Hepatocyte (in vitro differentiated cells): ENCODE results near the gene RNF217. TPM values are rescaled to one million over a fixed set of nuclear protein-coding genes. Genes with fewer than 3 reads are reported as not detected.

ENCODE experiments used
- DNase-seq: peaks from one replicate; pipeline ENCODE4 v3.0.0-alpha.2; 2016; ENCODE audit warnings: low spot score
- H2AFZ ChIP-seq: fragments of 200-600 bp; sonication (generic); 2 replicates; pipeline ENCODE4 v1.6.0; 2016; ENCODE audit warnings: antibody characterized with exemption, mild to moderate bottlenecking
- H3K27ac ChIP-seq: fragments of 200-600 bp; sonication (generic); 2 replicates; pipeline ENCODE4 v1.5.1; 2016; ENCODE audit warnings: mild to moderate bottlenecking
- H3K27me3 ChIP-seq: fragments of 200-600 bp; sonication (generic); 2 replicates; pipeline ENCODE4 v1.6.1; 2016
- H3K36me3 ChIP-seq: fragments of 200-600 bp; sonication (generic); replicated peaks from 2 replicates; pipeline ENCODE4 v1.5.1; 2016; ENCODE audit warnings: low read depth; ENCODE audit not compliant: insufficient read depth
- H3K4me1 ChIP-seq: fragments of 200-600 bp; sonication (generic); 2 replicates; pipeline ENCODE4 v1.5.1; 2016; ENCODE audit warnings: mild to moderate bottlenecking, moderate library complexity; ENCODE audit not compliant: insufficient read depth
- H3K4me2 ChIP-seq: fragments of 200-600 bp; sonication (generic); 2 replicates; pipeline ENCODE4 v1.6.0; 2016
- H3K4me3 ChIP-seq: fragments of 200-600 bp; sonication (generic); 2 replicates; pipeline ENCODE4 v1.5.1; 2016; ENCODE audit warnings: mild to moderate bottlenecking
- H3K79me2 ChIP-seq: fragments of 200-600 bp; sonication (generic); 2 replicates; pipeline ENCODE4 v1.6.0; 2017; ENCODE audit warnings: mild to moderate bottlenecking
- H3K9me2 ChIP-seq: fragments of 200-600 bp; sonication (generic); replicated peaks from 2 replicates; pipeline ENCODE4 v1.6.0; 2017; ENCODE audit warnings: mild to moderate bottlenecking; ENCODE audit not compliant: insufficient read depth
- H3K9me3 ChIP-seq: fragments of 200-600 bp; sonication (generic); 2 replicates; pipeline ENCODE4 v1.5.1; 2016; ENCODE audit warnings: low read depth, mild to moderate bottlenecking
- H4K20me1 ChIP-seq: fragments of 200-600 bp; sonication (generic); 2 replicates; pipeline ENCODE4 v1.6.0; 2016; ENCODE audit warnings: mild to moderate bottlenecking; ENCODE audit not compliant: insufficient read depth, poor library complexity, severe bottlenecking
- EZH2 ChIP-seq: fragments of 200-600 bp; sonication (generic); IDR thresholded peaks from 2 replicates; pipeline ENCODE4 v1.6.1; 2016; ENCODE audit warnings: antibody characterized with exemption, mild to moderate bottlenecking, borderline replicate concordance
- EZH2phosphoT487 ChIP-seq: fragments of 200-600 bp; sonication (generic); IDR thresholded peaks from one replicate; pipeline ENCODE4 v1.6.1; 2018; ENCODE audit warnings: antibody characterized with exemption, mild to moderate bottlenecking, low read depth, moderate library complexity; ENCODE audit not compliant: unreplicated experiment, severe bottlenecking
- WGBS: methylation state at CpG from one replicate; pipeline ENCODE4 v1.1.6; 2016; ENCODE audit warnings: low lambda C conversion rate; ENCODE audit errors: missing lambda C conversion rate; 5-methylcytosine and 5-hydroxymethylcytosine counted together
- polyA plus RNA-seq: library from polyadenylated mRNA; unstranded; fragments of >200 nt; fragmentation: Nextera tagmentation; extraction: Ambion mirVana; gene quantifications from 2 replicates; pipeline ENCODE4 v1.2.1, GENCODE V29; 2016
- total RNA-seq: library from RNA; depleted of rRNA; stranded (reverse); fragments of >200 nt; gene quantifications from 2 replicates; pipeline ENCODE4 v1.2.3, GENCODE V29; 2014
- TF ChIP-seq, protein P1 (sequence below): fragments of 200-600 bp; sonication (generic); IDR thresholded peaks from 2 replicates; pipeline ENCODE4 v1.5.1; 2016; ENCODE audit warnings: antibody characterized with exemption, mild to moderate bottlenecking; ENCODE audit not compliant: poor library complexity

RNF217 gene
- total and polyA plus RNA-seq, 2 experiments from 2014 or later, result 8.8 to 18.4 TPM

DNA sequence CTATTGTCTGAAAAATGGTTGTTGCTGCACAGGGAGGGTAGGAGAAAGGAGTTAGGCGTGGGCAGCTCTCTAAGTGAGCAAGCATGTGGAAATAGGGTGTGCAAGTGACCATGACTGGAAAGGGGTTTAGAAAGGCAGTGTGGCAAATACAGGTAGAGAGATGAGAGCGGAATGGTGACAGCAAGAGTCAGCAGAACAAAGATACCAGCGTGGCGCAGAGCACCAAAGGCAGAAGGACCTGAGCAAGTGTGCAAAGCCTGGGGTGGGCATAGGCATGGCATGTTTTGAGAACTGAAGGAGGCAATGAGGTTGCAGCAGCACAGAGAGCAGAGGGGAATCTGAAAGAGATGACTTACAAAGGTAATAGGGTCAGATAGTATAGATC lies 17.0 kb downstream of the RNF217 start:
- Histone ChIP-seq H3K27ac (no peak overlapping the region), H3K27me3 (no peaks in the 10 kb centered on the region), H2AFZ (no peak overlapping the region), H3K4me3 (no peak overlapping the region), H4K20me1 (no peaks in the 10 kb centered on the region), H3K79me2 (peaks cover 67% of the 10 kb centered on the region), H3K4me2 (no peak overlapping the region), H3K9me2 (no peaks in the 10 kb centered on the region), H3K4me1 (peaks cover 11% of the 10 kb centered on the region), H3K9me3 (no peaks in the 10 kb centered on the region), H3K36me3 (no peaks in the 10 kb centered on the region)
- no peak for DNase-seq
- WGBS, result 95% methylated on average over 4 of the region's 4 CpGs
- TF ChIP-seq EZH2phosphoT487 (no peak), EZH2 (no peak)
- TF ChIP-seq, protein P1, sequence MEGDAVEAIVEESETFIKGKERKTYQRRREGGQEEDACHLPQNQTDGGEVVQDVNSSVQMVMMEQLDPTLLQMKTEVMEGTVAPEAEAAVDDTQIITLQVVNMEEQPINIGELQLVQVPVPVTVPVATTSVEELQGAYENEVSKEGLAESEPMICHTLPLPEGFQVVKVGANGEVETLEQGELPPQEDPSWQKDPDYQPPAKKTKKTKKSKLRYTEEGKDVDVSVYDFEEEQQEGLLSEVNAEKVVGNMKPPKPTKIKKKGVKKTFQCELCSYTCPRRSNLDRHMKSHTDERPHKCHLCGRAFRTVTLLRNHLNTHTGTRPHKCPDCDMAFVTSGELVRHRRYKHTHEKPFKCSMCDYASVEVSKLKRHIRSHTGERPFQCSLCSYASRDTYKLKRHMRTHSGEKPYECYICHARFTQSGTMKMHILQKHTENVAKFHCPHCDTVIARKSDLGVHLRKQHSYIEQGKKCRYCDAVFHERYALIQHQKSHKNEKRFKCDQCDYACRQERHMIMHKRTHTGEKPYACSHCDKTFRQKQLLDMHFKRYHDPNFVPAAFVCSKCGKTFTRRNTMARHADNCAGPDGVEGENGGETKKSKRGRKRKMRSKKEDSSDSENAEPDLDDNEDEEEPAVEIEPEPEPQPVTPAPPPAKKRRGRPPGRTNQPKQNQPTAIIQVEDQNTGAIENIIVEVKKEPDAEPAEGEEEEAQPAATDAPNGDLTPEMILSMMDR, result no peak

DNA sequence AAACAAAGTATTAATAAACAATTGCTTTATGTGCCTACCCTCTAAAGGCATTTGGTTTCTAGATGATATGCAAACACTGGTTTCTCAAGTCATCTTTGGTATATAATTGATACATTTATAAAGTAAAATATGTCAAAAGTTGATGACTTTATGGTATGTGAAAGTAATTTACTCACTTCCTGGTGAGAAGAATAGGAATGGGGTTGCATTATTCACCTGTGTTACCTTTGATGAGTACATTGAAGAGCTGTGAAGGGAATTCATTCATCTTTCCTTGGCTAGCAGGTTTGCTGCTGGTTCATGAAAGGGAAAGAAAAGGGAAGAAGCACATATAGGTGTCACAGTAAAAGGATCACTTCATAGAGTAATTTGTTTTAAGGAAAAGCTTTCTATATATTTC lies 20.4 kb downstream of the RNF217 start:
- TF ChIP-seq, protein P1, result no peak
- TF ChIP-seq EZH2 (no peak), EZH2phosphoT487 (no peak)
- no peak for DNase-seq
- Histone ChIP-seq H3K36me3 (no peaks in the 10 kb centered on the region), H3K79me2 (peaks cover 55% of the 10 kb centered on the region), H3K27ac (no peak overlapping the region), H3K4me3 (no peak overlapping the region), H2AFZ (no peak overlapping the region), H3K4me2 (no peak overlapping the region), H3K9me3 (no peaks in the 10 kb centered on the region), H3K27me3 (no peaks in the 10 kb centered on the region), H3K9me2 (no peaks in the 10 kb centered on the region), H4K20me1 (no peaks in the 10 kb centered on the region), H3K4me1 (peaks cover 6% of the 10 kb centered on the region)

DNA sequence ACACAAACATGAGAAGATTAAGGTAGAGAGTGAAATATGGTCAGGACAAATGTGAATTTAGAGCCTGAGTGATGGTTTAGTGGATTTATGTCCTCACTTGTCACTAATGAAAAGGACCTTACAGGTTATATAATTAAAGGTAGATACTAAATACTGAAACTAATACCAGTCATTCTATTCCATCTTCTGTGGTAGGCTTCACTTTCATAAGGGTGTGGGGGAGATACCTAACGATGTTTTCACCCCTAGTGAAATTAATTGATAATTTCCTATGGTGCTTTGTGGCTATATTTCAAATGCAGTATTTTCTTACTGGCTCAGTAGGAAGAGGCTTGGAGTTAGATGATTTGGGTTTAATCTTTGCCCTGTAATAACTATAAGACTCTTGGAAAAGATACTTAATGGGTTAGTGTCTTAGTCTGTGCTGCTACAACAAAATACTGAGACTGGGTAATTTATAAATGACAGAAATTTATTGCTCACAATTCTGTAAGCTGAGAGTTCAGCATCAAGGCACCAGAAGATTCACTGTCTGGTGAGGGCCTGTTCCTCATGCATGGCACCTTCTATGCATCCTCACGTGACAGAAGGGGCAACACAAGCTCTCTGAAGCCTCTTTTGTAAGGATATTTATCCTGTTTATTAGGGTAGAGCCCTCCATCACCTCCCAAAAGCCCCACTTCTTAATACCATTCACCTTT lies 21.3 kb downstream of the RNF217 start:
- Histone ChIP-seq H3K4me3 (no peak overlapping the region), H3K9me3 (no peaks in the 10 kb centered on the region), H2AFZ (no peak overlapping the region), H3K9me2 (no peaks in the 10 kb centered on the region), H3K27me3 (no peaks in the 10 kb centered on the region), H3K36me3 (no peaks in the 10 kb centered on the region), H3K79me2 (peaks cover 50% of the 10 kb centered on the region), H3K4me2 (no peak overlapping the region), H3K4me1 (peaks cover 6% of the 10 kb centered on the region), H3K27ac (no peak overlapping the region), H4K20me1 (no peaks in the 10 kb centered on the region)
- DNase-seq, result no peak
- 90% methylated on average over 2 of the region's 2 CpGs for WGBS
- no peak for TF ChIP-seq EZH2
- no peak for TF ChIP-seq EZH2phosphoT487
- TF ChIP-seq, protein P1, result no peak
